HepG2 (cell line): Measurements from ENCODE around the gene FUOM. TPM values are rescaled to one million over a fixed set of nuclear protein-coding genes. Genes with fewer than 3 reads are reported as not detected.

Experiments used
- ATF5 ChIP-seq: sonication (generic); formaldehyde crosslinking; IDR thresholded peaks from 2 replicates; pipeline ENCODE4 v1.4.0; 2020; ENCODE audit warnings: mild to moderate bottlenecking, low read depth, missing genetic modification reagents
- DBP ChIP-seq: sonication (generic); formaldehyde crosslinking; IDR thresholded peaks from 2 replicates; pipeline ENCODE4 v1.4.0; 2020; ENCODE audit warnings: missing genetic modification reagents; ENCODE audit errors: not compliant biosample characterization
- DZIP1 ChIP-seq: sonication (generic); formaldehyde crosslinking; IDR thresholded peaks from 2 replicates; pipeline ENCODE4 v1.5.0; 2020; ENCODE audit warnings: mild to moderate bottlenecking, missing genetic modification reagents
- JUN ChIP-seq: sonication (generic); formaldehyde crosslinking; IDR thresholded peaks from 2 replicates; pipeline ENCODE4 v1.4.0; 2020; ENCODE audit warnings: mild to moderate bottlenecking, missing genetic modification reagents
- KDM1A ChIP-seq: IDR thresholded peaks from 2 replicates; pipeline ENCODE4 v1.6.1; 2016; ENCODE audit warnings: missing compliant biosample characterization
- KLF9 ChIP-seq: IDR thresholded peaks from 2 replicates; pipeline ENCODE4 v1.6.1; 2016; ENCODE audit warnings: low read depth
- MED8 ChIP-seq: sonication (generic); formaldehyde crosslinking; IDR thresholded peaks from 2 replicates; pipeline ENCODE4 v1.8.1; 2023; ENCODE audit warnings: mild to moderate bottlenecking, missing genetic modification reagents; ENCODE audit not compliant: insufficient replicate concordance
- RBAK ChIP-seq: sonication (generic); formaldehyde crosslinking; IDR thresholded peaks from 2 replicates; pipeline ENCODE4 v1.5.1; 2020; ENCODE audit warnings: mild to moderate bottlenecking, missing genetic modification reagents
- SIN3B ChIP-seq: fragments of 150-350 bp; IDR thresholded peaks from 2 replicates; pipeline ENCODE4 v1.6.1; 2014; ENCODE audit warnings: low read length
- TBX3 ChIP-seq: fragments of 450-650 bp; IDR thresholded peaks from 2 replicates; pipeline ENCODE4 v1.6.1; 2017; ENCODE audit warnings: antibody characterized with exemption, mild to moderate bottlenecking, inconsistent platforms, borderline replicate concordance
- TEAD3 ChIP-seq: optimal IDR thresholded peaks from 2 replicates; pipeline ENCODE3; 2016; ENCODE audit warnings: borderline replicate concordance
- ZNF18 ChIP-seq: sonication (generic); formaldehyde crosslinking; IDR thresholded peaks from 2 replicates; pipeline ENCODE4 v1.8.0; 2022; ENCODE audit warnings: mild to moderate bottlenecking, missing genetic modification reagents; ENCODE audit not compliant: insufficient replicate concordance
- ZNF318 ChIP-seq: sonication (generic); formaldehyde crosslinking; IDR thresholded peaks from 2 replicates; pipeline ENCODE4 v1.4.0; 2020; ENCODE audit warnings: mild to moderate bottlenecking, missing genetic modification reagents
- ZNF382 ChIP-seq: sonication (generic); formaldehyde crosslinking; IDR thresholded peaks from 2 replicates; pipeline ENCODE4 v1.5.0; 2020; ENCODE audit warnings: missing genetic modification reagents, mild to moderate bottlenecking, borderline replicate concordance
- polyA plus RNA-seq, 8 experiments: library from polyadenylated mRNA; depleted of rRNA in 3 of 8; stranded (reverse) in 7 of 8; unstranded in 1 of 8; fragments of >200 nt; fragmentation: Illumina TruSeq in 4 of 8; extraction: Trizol in 4 of 8; gene quantifications; 2 replicates each; pipeline versions ENCODE4 v1.2.1 to v1.2.3, GENCODE V29; 2011 to 2016; ENCODE audit warnings: low read depth in 4 of 8, missing spikeins in 1 of 8, mixed read lengths in 1 of 8; ENCODE audit not compliant: insufficient read depth in 1 of 8
- total RNA-seq, 5 experiments: library from RNA; depleted of rRNA; stranded (reverse); fragments of >200 nt; fragmentation: Illumina TruSeq; extraction: Trizol; gene quantifications; 2 replicates each; pipeline ENCODE4 v1.2.3, GENCODE V29; 2016; ENCODE audit warnings: low read depth in 1 of 5

FUOM gene
- total and polyA plus RNA-seq, 2 of the 13 experiments (the other 11 are each of a cell fraction or from before 2014, with no cell fraction given) = 27.5 to 60.4 TPM

GRCh38 chr10:133378251-133379096 lies 20.7 kb upstream of the FUOM start (continued):
- peak; percentile 49 for TF ChIP-seq ZNF18
- TF ChIP-seq ZNF318 (CRISPR knock-in tag) = no peak
- no peak; the same call in 1 of the 2 replicates for TF ChIP-seq KDM1A
- no peak for TF ChIP-seq RBAK (CRISPR knock-in tag)
- no peak for TF ChIP-seq DBP
- TF ChIP-seq ATF5 (CRISPR knock-in tag) = no peak
- TF ChIP-seq MED8 = no peak
- TF ChIP-seq DZIP1 (CRISPR knock-in tag) = peak; percentile 48; the same call in 1 of the 2 replicates
- peak; percentile 38 for TF ChIP-seq TEAD3
- TF ChIP-seq KLF9 (CRISPR knock-in tag) = no peak
- TF ChIP-seq SIN3B = no peak
- 0 out of 2 replicates have a peak, but pooled peaks have one; percentile 14 for TF ChIP-seq JUN (CRISPR knock-in tag)
- TF ChIP-seq ZNF382 (CRISPR knock-in tag) = no peak
- TF ChIP-seq TBX3 = no peak
